LNCaP clone FGC (cell line): ENCODE measurements around the gene DFFB.
A peak's percentile ranks its signal among the peaks of the same experiment; 100 is the strongest.

ENCODE experiments used
- DNase-seq: peaks from one replicate; pipeline ENCODE4 v3.0.0-alpha.2; 2011; ENCODE audit warnings: low read depth
- H3K4me3 ChIP-seq: 2 replicates; pipeline ENCODE4 v1.5.1; 2011; ENCODE audit warnings: mild to moderate bottlenecking, low read depth, low read length, control low read depth
- CTCF ChIP-seq: IDR thresholded peaks from 2 replicates; pipeline ENCODE4 v1.5.1; 2012; ENCODE audit warnings: mild to moderate bottlenecking; ENCODE audit not compliant: control insufficient read depth, insufficient read depth; ENCODE audit errors: extremely low read depth

The DFFB gene

GRCh38 chr1:3852711-3853485 lies 4.4 kb upstream of the DFFB start:
- no peak overlapping the region for H3K4me3 ChIP-seq
- TF ChIP-seq CTCF, result no peak
- no peak for DNase-seq

- no peak for DNase-seq
- TF ChIP-seq CTCF, result no peak
These were observed 484 bp downstream of the DFFB start for GRCh38 chr1:3857791-3858129.

GRCh38 chr1:3858231-3858981 lies 1.1 kb downstream of the DFFB start:
- DNase-seq, result peak; percentile 21
- peak overlapping the region; percentile 94 for H3K4me3 ChIP-seq
- peak; percentile 20; the same call in 1 of the 2 replicates for TF ChIP-seq CTCF

More at GRCh38 chr1:3857791-3858129, 484 bp downstream of the DFFB start:
- peak overlapping the region; percentile 94 for H3K4me3 ChIP-seq

DNA sequence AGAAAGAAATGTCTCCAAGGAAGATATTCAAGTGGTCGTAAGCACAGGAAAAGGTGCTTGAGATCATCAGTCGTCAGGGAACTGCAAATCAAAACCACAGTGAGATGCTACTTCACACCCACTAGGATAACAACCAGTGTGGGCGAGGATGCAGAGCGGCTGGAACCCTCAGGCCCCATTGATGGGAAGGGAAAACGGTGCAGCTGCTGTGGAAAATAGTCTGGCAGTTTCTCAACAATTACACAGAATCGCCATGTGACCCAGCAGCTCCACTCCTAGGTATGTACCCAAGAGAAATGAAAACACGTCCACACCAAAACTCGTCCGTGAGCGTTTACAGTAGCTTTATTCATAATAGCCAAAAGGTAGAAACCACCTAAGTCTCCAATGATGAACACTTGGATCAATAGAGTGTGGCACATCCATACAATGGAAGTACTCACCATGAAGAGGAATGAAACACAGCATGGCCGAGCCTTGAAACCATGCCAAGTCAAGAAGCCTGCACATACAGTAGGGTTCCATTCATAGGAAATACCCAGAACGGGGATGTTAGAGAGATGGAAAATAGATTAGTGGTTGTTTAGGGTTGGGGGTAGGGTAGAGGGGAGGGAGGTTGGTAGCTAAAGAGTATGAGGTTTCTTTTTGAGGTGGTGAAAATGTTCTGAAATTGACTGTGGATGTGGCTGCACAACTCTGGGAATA lies 6.1 kb downstream of the DFFB start:
- no peak for DNase-seq
- no peak overlapping the region for H3K4me3 ChIP-seq
- no peak for TF ChIP-seq CTCF

DNA sequence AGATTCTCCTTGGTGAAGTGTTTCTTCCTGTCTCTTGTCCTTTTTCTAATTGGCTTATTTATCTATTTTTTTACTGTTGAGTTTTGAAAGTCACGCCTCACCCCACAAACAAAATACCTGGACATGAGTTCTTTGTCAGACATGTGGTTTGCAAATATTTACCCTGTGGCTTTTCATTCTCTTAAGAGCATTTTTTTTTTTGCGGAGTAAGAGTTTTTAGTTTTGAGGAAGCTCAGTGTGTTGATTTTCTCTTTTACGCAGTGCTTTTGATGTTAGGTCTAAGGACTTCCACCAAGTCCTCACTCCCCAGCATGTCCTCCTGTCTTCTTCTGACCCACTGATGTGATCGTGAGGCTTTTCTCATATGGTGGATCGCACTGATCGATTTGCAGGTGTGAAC lies 7.6 kb downstream of the DFFB start:
- H3K4me3 ChIP-seq, result no peak overlapping the region
- TF ChIP-seq CTCF, result no peak
- no peak for DNase-seq

DNA sequence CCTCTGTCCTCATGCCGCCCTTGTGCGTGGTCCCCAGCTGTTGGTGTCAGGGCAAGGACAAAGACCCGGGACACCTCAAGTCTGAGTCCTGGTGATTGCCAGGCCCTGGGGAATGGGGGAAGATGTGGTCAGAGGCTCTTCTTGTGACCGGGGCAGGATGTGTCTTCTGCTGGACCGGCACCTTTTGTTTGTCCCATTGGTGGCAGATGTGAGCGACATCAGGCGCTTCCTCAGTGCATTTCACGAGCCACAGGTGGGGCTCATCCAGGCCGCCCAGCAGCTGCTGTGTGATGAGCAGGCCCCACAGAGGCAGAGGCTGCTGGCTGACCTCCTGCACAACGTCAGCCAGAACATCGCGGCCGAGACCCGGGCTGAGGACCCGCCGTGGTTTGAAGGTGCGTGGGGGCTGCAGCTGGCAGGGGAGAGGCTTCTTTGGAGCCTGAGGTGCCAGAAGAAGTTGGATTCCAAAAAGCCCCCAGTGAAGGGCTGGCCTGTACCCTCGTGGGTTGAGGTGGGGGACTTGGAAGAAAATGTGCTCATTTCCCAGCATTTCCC lies 8.4 kb downstream of the DFFB start:
- no peak for DNase-seq
- TF ChIP-seq CTCF, result no peak
- no peak overlapping the region for H3K4me3 ChIP-seq
